ENCODE data around the gene PRKCZ.

GRCh38 chr1:2031546-2032540 is 18.4 kb upstream of the PRKCZ start:
- TF ChIP-seq EZH2 (IDR thresholded peaks at IDR 0.05) (no peak), CTCF (IDR thresholded peaks at IDR 0.05) (no peak), EZH2phosphoT487 (IDR thresholded peaks at IDR 0.05) (no peak)

Measured in neural progenitor cell (in vitro differentiated cells).